Karpas-422 (cell line): Measurements from ENCODE around the gene FRMPD1. TPM values are rescaled to one million over a fixed set of nuclear protein-coding genes. Genes with fewer than 3 reads are reported as not detected.

Source experiments
- DNase-seq: peaks from one replicate; pipeline ENCODE4 v3.0.0-alpha.2; 2015
- H2AFZ ChIP-seq: fragments of 200-600 bp; sonication (generic); 2 replicates; pipeline ENCODE4 v1.6.1; 2014; ENCODE audit warnings: antibody characterized with exemption, low read length, mixed read lengths
- H3K27ac ChIP-seq: fragments of 200-600 bp; sonication (generic); 2 replicates; pipeline ENCODE4 v1.5.1; 2014; ENCODE audit warnings: mild to moderate bottlenecking, low read length, moderate library complexity
- H3K27me3 ChIP-seq: fragments of 200-600 bp; sonication (generic); 2 replicates; pipeline ENCODE4 v1.6.1; 2014; ENCODE audit warnings: low read length, mixed read lengths
- H3K36me3 ChIP-seq: fragments of 200-600 bp; sonication (generic); 2 replicates; pipeline ENCODE4 v1.6.1; 2014; ENCODE audit warnings: low read length, mixed read lengths; ENCODE audit not compliant: insufficient read depth
- H3K4me1 ChIP-seq: fragments of 200-600 bp; sonication (generic); 2 replicates; pipeline ENCODE4 v1.6.1; 2014; ENCODE audit warnings: mild to moderate bottlenecking, low read length, mixed read lengths
- H3K4me2 ChIP-seq: fragments of 200-600 bp; sonication (generic); 2 replicates; pipeline ENCODE4 v1.6.1; 2014; ENCODE audit warnings: low read length, low read depth, mild to moderate bottlenecking; ENCODE audit not compliant: poor library complexity, severe bottlenecking
- H3K4me3 ChIP-seq: fragments of 200-600 bp; sonication (generic); 2 replicates; pipeline ENCODE4 v1.5.1; 2014; ENCODE audit warnings: mild to moderate bottlenecking, antibody characterized with exemption, low read length, mixed read lengths
- H3K79me2 ChIP-seq: fragments of 200-600 bp; sonication (generic); 2 replicates; pipeline ENCODE4 v1.6.1; 2014; ENCODE audit warnings: mild to moderate bottlenecking, low read length, mixed read lengths
- H3K9ac ChIP-seq: fragments of 200-600 bp; sonication (generic); 2 replicates; pipeline ENCODE4 v1.6.0; 2014; ENCODE audit warnings: low read length
- H3K9me2 ChIP-seq: fragments of 200-600 bp; sonication (generic), shearing (Covaris generic); replicated peaks from 2 replicates; pipeline ENCODE4 v1.6.0; 2014; ENCODE audit warnings: mild to moderate bottlenecking, low read length, moderate library complexity; ENCODE audit not compliant: insufficient read depth
- H3K9me3 ChIP-seq: fragments of 300-700, 200-600 bp; sonication (generic); 2 replicates; pipeline ENCODE4 v1.6.1; 2014; ENCODE audit warnings: low read length, mixed read lengths
- H4K20me1 ChIP-seq: fragments of 200-600 bp; sonication (generic); 2 replicates; pipeline ENCODE4 v1.6.1; 2014; ENCODE audit warnings: mild to moderate bottlenecking, antibody characterized with exemption, low read length, low read depth; ENCODE audit not compliant: insufficient read depth
- total RNA-seq: library from RNA; depleted of rRNA; stranded (reverse); fragments of >200 nt; shearing (Covaris generic); gene quantifications from 2 replicates; pipeline ENCODE4 v1.2.3, GENCODE V29; 2014; ENCODE audit warnings: low replicate concordance

The FRMPD1 gene
- total RNA-seq, 1 experiment from 2014 or later: not detected

DNA sequence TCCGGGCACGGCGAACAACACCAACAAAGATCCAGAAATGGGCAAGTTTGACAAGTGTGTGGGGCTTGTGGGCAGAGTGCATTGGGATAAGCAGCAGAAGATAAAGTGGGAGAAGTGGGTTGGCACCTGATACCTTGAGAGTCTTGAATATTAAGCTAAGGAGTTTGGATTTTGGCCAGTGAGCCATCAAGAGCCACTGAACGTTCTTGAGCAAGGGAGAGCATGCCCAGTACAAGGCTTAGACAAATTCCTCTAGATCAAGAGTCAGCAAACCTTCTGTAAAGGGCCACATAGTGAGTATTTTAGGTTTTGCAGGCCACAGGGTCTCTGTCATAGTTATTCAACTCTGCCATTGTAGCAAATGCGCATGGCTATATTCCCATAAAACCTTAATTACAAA lies 76.3 kb downstream of the FRMPD1 start:
- no peak overlapping the region for H3K4me3 ChIP-seq
- H4K20me1 ChIP-seq: no peaks in the 10 kb centered on the region
- no peaks in the 10 kb centered on the region for H3K4me1 ChIP-seq
- H3K27ac ChIP-seq: no peak overlapping the region
- DNase-seq: no peak
- no peaks in the 10 kb centered on the region for H3K9me2 ChIP-seq
- H3K4me2 ChIP-seq: no peak overlapping the region
- no peaks in the 10 kb centered on the region for H3K9me3 ChIP-seq
- H3K27me3 ChIP-seq: no peaks in the 10 kb centered on the region
- H3K9ac ChIP-seq: no peak overlapping the region
- H3K79me2 ChIP-seq: no peaks in the 10 kb centered on the region
- H3K36me3 ChIP-seq: no peaks in the 10 kb centered on the region
- H2AFZ ChIP-seq: no peak overlapping the region

DNA sequence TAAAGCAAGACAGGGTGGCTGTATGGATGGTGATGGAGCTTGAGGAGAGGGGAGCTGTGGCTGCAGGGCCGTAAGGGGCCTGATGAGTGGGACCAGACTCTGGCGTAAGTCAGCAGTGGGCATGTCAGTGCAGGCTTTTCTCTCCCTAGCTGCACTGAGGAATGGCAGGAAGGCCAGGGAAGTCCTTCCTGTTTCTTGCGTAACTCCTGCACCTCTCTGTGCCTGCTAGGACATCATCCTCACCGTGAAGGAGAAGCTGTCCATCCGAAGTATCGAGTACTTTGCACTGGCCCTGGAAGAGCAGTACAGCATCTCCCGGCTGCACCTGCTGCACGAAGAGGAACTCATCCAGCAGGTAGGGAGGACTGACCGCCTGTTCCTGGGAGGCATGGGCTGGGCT lies 78.7 kb downstream of the FRMPD1 start:
- H3K36me3 ChIP-seq: no peaks in the 10 kb centered on the region
- H2AFZ ChIP-seq: no peak overlapping the region
- DNase-seq: no peak
- H3K9ac ChIP-seq: no peak overlapping the region
- H3K27ac ChIP-seq: no peak overlapping the region
- no peak overlapping the region for H3K4me3 ChIP-seq
- no peak overlapping the region for H3K4me2 ChIP-seq
- no peaks in the 10 kb centered on the region for H3K27me3 ChIP-seq
- H3K9me3 ChIP-seq: no peaks in the 10 kb centered on the region
- no peaks in the 10 kb centered on the region for H3K79me2 ChIP-seq
- no peaks in the 10 kb centered on the region for H3K9me2 ChIP-seq
- no peaks in the 10 kb centered on the region for H3K4me1 ChIP-seq
- no peaks in the 10 kb centered on the region for H4K20me1 ChIP-seq

DNA sequence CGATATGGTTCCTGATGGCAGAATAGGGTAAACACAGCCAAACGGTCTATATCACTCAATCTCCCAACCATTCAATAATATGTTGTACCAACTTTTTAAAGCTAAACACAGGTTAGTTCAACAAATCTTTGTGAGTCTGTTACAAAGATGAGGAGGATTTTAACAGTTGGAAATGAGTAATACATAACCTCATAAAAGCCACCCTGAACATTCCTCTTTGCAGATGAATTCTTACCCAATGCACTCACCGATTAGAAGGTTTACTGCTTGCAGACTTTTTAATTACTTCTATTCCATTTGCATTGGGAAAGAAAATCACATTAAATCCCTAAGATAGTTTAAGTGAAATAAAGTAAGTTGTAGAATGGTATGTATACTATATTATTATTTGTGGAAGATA lies 79.5 kb downstream of the FRMPD1 start:
- Histone ChIP-seq H3K27me3 (no peaks in the 10 kb centered on the region), H3K9me3 (no peaks in the 10 kb centered on the region), H3K9ac (no peak overlapping the region), H3K4me2 (no peak overlapping the region), H3K9me2 (no peaks in the 10 kb centered on the region), H4K20me1 (no peaks in the 10 kb centered on the region), H3K4me3 (no peak overlapping the region), H3K27ac (no peak overlapping the region), H2AFZ (no peak overlapping the region), H3K79me2 (no peaks in the 10 kb centered on the region), H3K4me1 (no peaks in the 10 kb centered on the region), H3K36me3 (no peaks in the 10 kb centered on the region)
- DNase-seq: no peak

DNA sequence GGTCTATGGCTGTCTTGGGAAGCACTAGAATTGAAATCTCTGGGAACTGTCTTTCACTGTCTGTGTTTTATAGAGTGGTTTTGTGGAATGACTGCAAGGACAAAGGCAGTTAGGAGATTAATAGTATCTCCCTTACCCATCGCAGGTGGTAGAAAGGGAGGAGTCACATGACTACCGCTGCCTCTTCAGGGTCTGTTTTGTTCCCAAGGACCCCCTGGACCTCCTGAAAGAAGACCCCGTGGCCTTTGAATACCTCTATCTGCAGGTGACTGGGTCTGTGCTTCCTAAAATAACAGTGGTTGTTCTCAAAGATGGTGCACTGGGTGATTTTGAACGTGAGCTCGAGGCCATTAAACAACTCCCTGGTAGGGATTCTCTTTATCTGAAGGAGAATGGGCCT lies 80.1 kb downstream of the FRMPD1 start:
- Histone ChIP-seq H3K4me3 (no peak overlapping the region), H3K4me2 (no peak overlapping the region), H3K27ac (no peak overlapping the region), H3K4me1 (no peaks in the 10 kb centered on the region), H3K9me3 (no peaks in the 10 kb centered on the region), H2AFZ (no peak overlapping the region), H4K20me1 (no peaks in the 10 kb centered on the region), H3K27me3 (no peaks in the 10 kb centered on the region), H3K9me2 (no peaks in the 10 kb centered on the region), H3K79me2 (no peaks in the 10 kb centered on the region), H3K36me3 (no peaks in the 10 kb centered on the region), H3K9ac (no peak overlapping the region)
- DNase-seq: no peak

DNA sequence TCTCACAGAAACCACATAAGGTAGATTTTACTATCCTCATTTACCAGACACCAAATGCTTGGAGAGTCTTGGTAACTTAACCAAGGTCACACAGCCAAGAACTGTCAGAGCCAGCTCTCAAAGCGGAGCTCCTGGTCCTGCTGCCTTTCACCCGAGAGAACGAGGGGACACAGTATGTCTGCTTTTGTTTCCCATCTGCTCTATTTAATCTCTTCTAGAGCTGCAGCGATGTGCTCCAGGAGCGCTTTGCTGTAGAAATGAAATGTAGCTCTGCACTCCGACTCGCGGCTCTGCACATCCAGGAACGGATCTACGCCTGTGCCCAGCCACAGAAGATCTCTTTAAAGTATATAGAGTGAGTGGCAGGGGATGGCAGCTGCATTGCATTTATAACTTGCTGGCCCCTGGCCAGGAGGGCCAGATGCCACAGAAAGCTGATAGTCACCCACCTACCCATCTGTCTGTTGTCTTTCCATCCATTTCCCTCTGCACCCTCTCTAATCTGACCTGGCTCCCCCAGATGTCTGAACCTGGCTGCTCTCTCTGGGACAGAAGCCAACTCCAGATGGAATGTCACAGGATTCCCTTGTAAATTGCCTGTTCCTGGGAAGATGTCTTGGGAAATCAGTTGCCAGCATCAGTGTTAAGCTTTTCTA lies 81.5 kb downstream of the FRMPD1 start:
- Histone ChIP-seq H3K4me2 (no peak overlapping the region), H4K20me1 (no peaks in the 10 kb centered on the region), H3K79me2 (no peaks in the 10 kb centered on the region), H3K4me1 (no peaks in the 10 kb centered on the region), H3K4me3 (no peak overlapping the region), H3K9ac (no peak overlapping the region), H3K27me3 (no peaks in the 10 kb centered on the region), H2AFZ (no peak overlapping the region), H3K36me3 (no peaks in the 10 kb centered on the region), H3K9me2 (no peaks in the 10 kb centered on the region), H3K9me3 (no peaks in the 10 kb centered on the region), H3K27ac (no peak overlapping the region)
- no peak for DNase-seq

DNA sequence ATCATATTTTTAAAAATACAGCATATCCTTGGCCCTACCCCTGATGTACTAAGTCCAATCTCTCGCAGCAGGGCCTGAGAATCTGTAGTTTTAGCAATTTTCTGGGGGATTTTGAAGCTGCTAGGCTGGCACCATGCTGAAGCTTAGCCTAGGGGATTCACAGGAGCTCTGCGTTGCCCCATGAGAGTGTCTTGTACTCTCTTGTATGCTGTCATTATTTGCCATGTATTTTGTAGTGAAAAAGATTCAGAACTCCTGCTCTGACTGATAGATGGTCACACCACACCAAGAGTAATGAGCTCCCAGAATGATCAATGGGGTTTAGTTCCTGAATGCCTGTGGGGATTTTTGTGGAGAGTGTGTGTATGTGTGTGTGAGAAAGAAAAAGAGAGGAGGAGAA lies 82.2 kb downstream of the FRMPD1 start:
- no peaks in the 10 kb centered on the region for H3K9me2 ChIP-seq
- no peaks in the 10 kb centered on the region for H3K79me2 ChIP-seq
- H3K36me3 ChIP-seq: no peaks in the 10 kb centered on the region
- no peaks in the 10 kb centered on the region for H4K20me1 ChIP-seq
- no peaks in the 10 kb centered on the region for H3K9me3 ChIP-seq
- no peaks in the 10 kb centered on the region for H3K27me3 ChIP-seq
- no peak for DNase-seq
- H3K9ac ChIP-seq: no peak overlapping the region
- H3K4me3 ChIP-seq: no peak overlapping the region
- H2AFZ ChIP-seq: no peak overlapping the region
- no peak overlapping the region for H3K27ac ChIP-seq
- H3K4me1 ChIP-seq: no peaks in the 10 kb centered on the region
- H3K4me2 ChIP-seq: no peak overlapping the region

DNA sequence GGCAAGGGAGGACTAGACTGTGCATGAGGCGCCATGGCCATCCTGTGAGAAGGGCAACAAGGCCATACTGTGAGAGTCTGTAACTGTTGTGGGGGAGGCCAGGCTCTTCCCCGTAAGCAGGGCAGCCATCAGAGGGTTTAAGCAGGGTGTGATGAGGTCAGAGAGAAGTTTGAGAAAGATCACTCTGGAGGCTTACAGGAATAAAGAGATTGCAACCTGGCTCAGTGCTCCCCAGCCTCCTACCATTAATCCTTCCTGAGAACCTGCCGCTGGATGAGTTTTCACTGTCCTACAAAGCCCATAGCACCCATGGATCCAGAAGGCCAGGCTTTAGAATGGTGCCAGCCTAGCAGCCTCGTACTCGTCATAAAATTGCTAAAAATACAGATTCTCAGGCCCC lies 88.5 kb downstream of the FRMPD1 start:
- no peaks in the 10 kb centered on the region for H3K9me2 ChIP-seq
- H3K27ac ChIP-seq: no peak overlapping the region
- DNase-seq: no peak
- H3K4me2 ChIP-seq: no peak overlapping the region
- no peaks in the 10 kb centered on the region for H3K27me3 ChIP-seq
- no peak overlapping the region for H2AFZ ChIP-seq
- no peaks in the 10 kb centered on the region for H3K36me3 ChIP-seq
- H3K9ac ChIP-seq: no peak overlapping the region
- H3K9me3 ChIP-seq: no peaks in the 10 kb centered on the region
- no peaks in the 10 kb centered on the region for H3K79me2 ChIP-seq
- no peaks in the 10 kb centered on the region for H4K20me1 ChIP-seq
- no peak overlapping the region for H3K4me3 ChIP-seq
- H3K4me1 ChIP-seq: no peaks in the 10 kb centered on the region

DNA sequence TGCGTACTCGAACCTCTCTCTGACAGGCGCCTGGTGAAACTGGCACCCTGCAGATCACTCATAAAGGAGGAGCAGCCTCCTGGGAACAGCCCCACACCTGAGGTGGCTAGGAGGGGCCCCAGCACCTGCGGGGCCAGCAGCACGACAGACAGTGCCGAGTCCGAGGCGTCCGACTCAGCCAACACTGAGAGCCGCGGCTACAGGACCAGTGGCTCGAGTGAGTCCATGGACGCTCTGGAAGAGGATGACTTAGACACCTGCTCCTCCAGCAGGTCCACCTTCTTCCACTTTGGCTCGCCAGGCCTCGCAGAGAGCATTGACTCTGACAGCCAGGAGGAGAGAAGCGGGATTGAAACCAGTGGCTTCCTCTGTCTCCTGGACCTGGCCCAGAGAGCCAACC lies 89.4 kb downstream of the FRMPD1 start:
- Histone ChIP-seq H3K4me3 (no peak overlapping the region), H3K27ac (no peak overlapping the region), H3K79me2 (no peaks in the 10 kb centered on the region), H3K9me2 (no peaks in the 10 kb centered on the region), H3K9ac (no peak overlapping the region), H3K9me3 (no peaks in the 10 kb centered on the region), H3K36me3 (no peaks in the 10 kb centered on the region), H3K4me2 (no peak overlapping the region), H3K27me3 (no peaks in the 10 kb centered on the region), H4K20me1 (no peaks in the 10 kb centered on the region), H3K4me1 (no peaks in the 10 kb centered on the region), H2AFZ (no peak overlapping the region)
- no peak for DNase-seq
